ENCODE data around the gene TRAF3. TPM values are rescaled to one million over a fixed set of nuclear protein-coding genes. Genes with fewer than 3 reads are reported as not detected.
"Not testable (repeated sequence)": the region's sequence is repeated elsewhere in the genome, so short reads cannot be mapped to it uniquely, and the experiment has no call there.

Gene TRAF3
- total RNA-seq, 4 donors from 2014 or later: 12.6 to 44.9 (median 28.1) TPM

GRCh38 chr14:102893452-102893851 is 116.2 kb downstream of the TRAF3 start:
- DNase-seq (ENCODE audit: low spot score): no peak
- ATAC-seq (ENCODE audit: low FRiP score): peak; percentile 77
- no peak for TF ChIP-seq CTCF (IDR thresholded peaks at IDR 0.05)

- ATAC-seq (ENCODE audit: low FRiP score); DNase-seq (ENCODE audit: low spot score): not testable (repeated sequence)
Measured at GRCh38 chr14:102896735-102897134, 119.5 kb downstream of the TRAF3 start.

GRCh38 chr14:102897299-102898027 is 120.2 kb downstream of the TRAF3 start:
- ATAC-seq (ENCODE audit: low FRiP score) (no peak), DNase-seq (ENCODE audit: low spot score) (no peak)
- no peak for TF ChIP-seq CTCF (IDR thresholded peaks at IDR 0.05)

GRCh38 chr14:102898298-102898697 is 121.0 kb downstream of the TRAF3 start:
- no peak for ATAC-seq (ENCODE audit: low FRiP score)
- DNase-seq (ENCODE audit: low spot score): no peak

GRCh38 chr14:102898776-102899515 is 121.7 kb downstream of the TRAF3 start:
- no peak for DNase-seq (ENCODE audit: low spot score)
- TF ChIP-seq CTCF (IDR thresholded peaks at IDR 0.05): no peak
- no peak for ATAC-seq (ENCODE audit: low FRiP score)

More at GRCh38 chr14:102898298-102898697, 121.0 kb downstream of the TRAF3 start:
- TF ChIP-seq CTCF (IDR thresholded peaks at IDR 0.05): no peak

GRCh38 chr14:102899516-102899900 is 122.3 kb downstream of the TRAF3 start:
- TF ChIP-seq CTCF (IDR thresholded peaks at IDR 0.05): no peak
- ATAC-seq (ENCODE audit: low FRiP score) (no peak), DNase-seq (ENCODE audit: low spot score) (no peak)

- DNase-seq (ENCODE audit: low spot score): no peak
- TF ChIP-seq CTCF (IDR thresholded peaks at IDR 0.05): no peak
- no peak for ATAC-seq (ENCODE audit: low FRiP score)
Measured at GRCh38 chr14:102900631-102901571, 123.7 kb downstream of the TRAF3 start.
